GM23338 (cell line): Measurements from ENCODE around the gene HLX. TPM values are rescaled to one million over a fixed set of nuclear protein-coding genes. Genes with fewer than 3 reads are reported as not detected.

ENCODE experiments used
- ATAC-seq: fragments of 200-7000 bp; cut with Tn5 transposase; 3 replicates; pipeline ENCODE4 v1.9.1; 2020
- DNase-seq: peaks from one replicate; pipeline ENCODE4 v3.0.0-alpha.2; 2015; ENCODE audit warnings: low spot score
- H2AFZ ChIP-seq: fragments of 200-600 bp; sonication (generic); 2 replicates; pipeline ENCODE4 v1.8.0; 2016; ENCODE audit warnings: antibody characterized with exemption, mild to moderate bottlenecking, moderate library complexity
- H3F3A ChIP-seq: fragments of 200-600 bp; sonication (generic); replicated peaks from 2 replicates; pipeline ENCODE4 v1.8.0; 2017; ENCODE audit warnings: antibody characterized with exemption, mixed run types, low read depth
- H3K27ac ChIP-seq: fragments of 200-600 bp; sonication (generic); 2 replicates; pipeline ENCODE4 v1.6.1; 2016; ENCODE audit warnings: low read depth
- H3K27me3 ChIP-seq: fragments of 200-600 bp; sonication (generic); 2 replicates; pipeline ENCODE4 v1.8.0; 2016; ENCODE audit warnings: mild to moderate bottlenecking, mixed run types, moderate library complexity; ENCODE audit not compliant: insufficient read depth
- H3K36me3 ChIP-seq: fragments of 200-600 bp; sonication (generic); 2 replicates; pipeline ENCODE4 v1.8.0; 2016; ENCODE audit warnings: mild to moderate bottlenecking; ENCODE audit not compliant: insufficient read depth
- H3K4me1 ChIP-seq: fragments of 200-600 bp; sonication (generic); 2 replicates; pipeline ENCODE4 v1.8.0; 2016; ENCODE audit warnings: mild to moderate bottlenecking, moderate library complexity; ENCODE audit not compliant: insufficient read depth
- H3K4me2 ChIP-seq: fragments of 200-600 bp; sonication (generic); 2 replicates; pipeline ENCODE4 v1.7.1; 2017; ENCODE audit warnings: mixed run types
- H3K4me3 ChIP-seq: fragments of 200-600 bp; sonication (generic); 2 replicates; pipeline ENCODE4 v1.6.1; 2016; ENCODE audit warnings: mixed run types
- H3K79me2 ChIP-seq: fragments of 200-600 bp; sonication (generic); replicated peaks from 2 replicates; pipeline ENCODE4 v1.8.0; 2017; ENCODE audit warnings: mild to moderate bottlenecking; ENCODE audit not compliant: insufficient read depth
- H3K9me2 ChIP-seq: fragments of 200-600 bp; sonication (generic); 2 replicates; pipeline ENCODE4 v1.8.0; 2017; ENCODE audit not compliant: insufficient read depth
- H4K20me1 ChIP-seq: fragments of 200-600 bp; sonication (generic); replicated peaks from 2 replicates; pipeline ENCODE4 v1.8.0; 2017; ENCODE audit warnings: mild to moderate bottlenecking; ENCODE audit not compliant: insufficient read depth
- H3K27ac Mint-ChIP-seq: 2 replicates; pipeline ENCODE4 v1.8.0; 2020; ENCODE audit warnings: inconsistent platforms, mild to moderate bottlenecking, moderate library complexity, mixed read lengths
- H3K27me3 Mint-ChIP-seq: 3 replicates; pipeline ENCODE4 v1.8.0; 2022; ENCODE audit warnings: low read depth, mild to moderate bottlenecking, moderate library complexity, mixed read lengths, inconsistent platforms; ENCODE audit not compliant: insufficient read depth, poor library complexity
- H3K36me3 Mint-ChIP-seq: 3 replicates; pipeline ENCODE4 v1.8.0; 2021; ENCODE audit warnings: low read depth, mild to moderate bottlenecking, inconsistent platforms, moderate library complexity, mixed read lengths
- H3K4me1 Mint-ChIP-seq: 3 replicates; pipeline ENCODE4 v1.8.0; 2020; ENCODE audit warnings: mild to moderate bottlenecking, inconsistent platforms, mixed read lengths
- H3K4me3 Mint-ChIP-seq: 3 replicates; pipeline ENCODE4 v1.8.0; 2021; ENCODE audit warnings: moderate library complexity, mild to moderate bottlenecking, inconsistent platforms, mixed read lengths
- H3K9me3 Mint-ChIP-seq: 3 replicates; pipeline ENCODE4 v1.8.0; 2020; ENCODE audit warnings: moderate library complexity, mild to moderate bottlenecking, inconsistent platforms, mixed read lengths
- EZH2 ChIP-seq: fragments of 200-600 bp; sonication (generic); IDR thresholded peaks from one replicate; pipeline ENCODE4 v1.8.0; 2017; ENCODE audit warnings: antibody characterized with exemption, mild to moderate bottlenecking, low read depth; ENCODE audit not compliant: unreplicated experiment
- JUNB ChIP-seq: IDR thresholded peaks from one replicate; pipeline ENCODE4 v1.6.1; 2016; ENCODE audit warnings: antibody characterized with exemption; ENCODE audit not compliant: unreplicated experiment
- REST ChIP-seq: IDR thresholded peaks from one replicate; pipeline ENCODE4 v1.6.1; 2018; ENCODE audit warnings: antibody characterized with exemption; ENCODE audit not compliant: unreplicated experiment
- STAT1 ChIP-seq: IDR thresholded peaks from one replicate; pipeline ENCODE4 v1.6.1; 2016; ENCODE audit warnings: antibody characterized with exemption; ENCODE audit not compliant: unreplicated experiment
- ZNF462 ChIP-seq: fragments of 250-450 bp; sonication (Bioruptor Pico); IDR thresholded peaks from 2 replicates; pipeline ENCODE4 v1.5.0; 2020; ENCODE audit warnings: mild to moderate bottlenecking, moderate library complexity
- polyA plus RNA-seq: library from polyadenylated mRNA; unstranded; fragments of >200 nt; fragmentation: Nextera tagmentation; extraction: Ambion mirVana; gene quantifications from 2 replicates; pipeline ENCODE4 v1.2.1, GENCODE V29; 2016
- total RNA-seq: library from RNA; depleted of rRNA; stranded (reverse); fragments of >200 nt; shearing (Covaris generic); gene quantifications from 2 replicates; pipeline ENCODE4 v1.2.3, GENCODE V29; 2014
- TF ChIP-seq, protein P1 (sequence below), 2 experiments: fragments of 200-600 bp in 1 of 2; sonication (generic) in 1 of 2; conservative IDR thresholded peaks; 2 replicates each; pipeline versions ENCODE4 v1.5.1 to v1.6.1; 2016 to 2017; ENCODE audit warnings: antibody characterized with exemption in 2 of 2, low read depth in 2 of 2, mild to moderate bottlenecking in 2 of 2, moderate library complexity in 1 of 2

The HLX gene
- total and polyA plus RNA-seq, 2 experiments from 2014 or later = 0.07 TPM; not detected in 1

GRCh38 chr1:220928725-220929300, 49.6 kb downstream of the HLX start:
- Mint-ChIP-seq H3K4me1 (peaks cover 6% of the 10 kb centered on the region; the same call in 2 of the 3 replicates), H3K27ac (no peak overlapping the region), H3K9me3 (no peaks in the 10 kb centered on the region), H3K27me3 (no peaks in the 10 kb centered on the region), H3K4me3 (no peak overlapping the region), H3K36me3 (no peaks in the 10 kb centered on the region)
- H4K20me1 ChIP-seq = no peaks in the 10 kb centered on the region
- no peak for TF ChIP-seq ZNF462 (CRISPR knock-in tag)
- no peak for TF ChIP-seq REST
- no peak for TF ChIP-seq JUNB
- TF ChIP-seq STAT1 = no peak
- TF ChIP-seq EZH2 = no peak
- TF ChIP-seq, protein P1, sequence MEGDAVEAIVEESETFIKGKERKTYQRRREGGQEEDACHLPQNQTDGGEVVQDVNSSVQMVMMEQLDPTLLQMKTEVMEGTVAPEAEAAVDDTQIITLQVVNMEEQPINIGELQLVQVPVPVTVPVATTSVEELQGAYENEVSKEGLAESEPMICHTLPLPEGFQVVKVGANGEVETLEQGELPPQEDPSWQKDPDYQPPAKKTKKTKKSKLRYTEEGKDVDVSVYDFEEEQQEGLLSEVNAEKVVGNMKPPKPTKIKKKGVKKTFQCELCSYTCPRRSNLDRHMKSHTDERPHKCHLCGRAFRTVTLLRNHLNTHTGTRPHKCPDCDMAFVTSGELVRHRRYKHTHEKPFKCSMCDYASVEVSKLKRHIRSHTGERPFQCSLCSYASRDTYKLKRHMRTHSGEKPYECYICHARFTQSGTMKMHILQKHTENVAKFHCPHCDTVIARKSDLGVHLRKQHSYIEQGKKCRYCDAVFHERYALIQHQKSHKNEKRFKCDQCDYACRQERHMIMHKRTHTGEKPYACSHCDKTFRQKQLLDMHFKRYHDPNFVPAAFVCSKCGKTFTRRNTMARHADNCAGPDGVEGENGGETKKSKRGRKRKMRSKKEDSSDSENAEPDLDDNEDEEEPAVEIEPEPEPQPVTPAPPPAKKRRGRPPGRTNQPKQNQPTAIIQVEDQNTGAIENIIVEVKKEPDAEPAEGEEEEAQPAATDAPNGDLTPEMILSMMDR (conservative IDR thresholded peaks at IDR 0.05; ENCODE audit: low read depth in 2 of 2) = no peak
- ATAC-seq (no peak), DNase-seq (no peak)
- H3K4me3 ChIP-seq = no peak overlapping the region
- H3K9me2 ChIP-seq = 0 out of 2 replicates have a peak, but pooled peaks cover 1% of the 10 kb centered on the region
- no peak overlapping the region for H3K27ac ChIP-seq
- H3K79me2 ChIP-seq = no peaks in the 10 kb centered on the region
- H3K4me1 ChIP-seq = no peaks in the 10 kb centered on the region
- no peak overlapping the region for H2AFZ ChIP-seq
- H3K36me3 ChIP-seq = no peaks in the 10 kb centered on the region
- no peaks in the 10 kb centered on the region for H3K27me3 ChIP-seq
- no peaks in the 10 kb centered on the region for H3F3A ChIP-seq
- no peak overlapping the region for H3K4me2 ChIP-seq
